IMR-90 (cell line): ENCODE measurements around the gene PNMA6F. TPM values are rescaled to one million over a fixed set of nuclear protein-coding genes. Genes with fewer than 3 reads are reported as not detected.
"Not testable (repeated sequence)": the region's sequence is repeated elsewhere in the genome, so short reads cannot be mapped to it uniquely, and the experiment has no call there.

Experiments
- ATAC-seq: fragments of 200-7000 bp; cut with Tn5 transposase; 2 replicates; pipeline ENCODE4 v1.9.1; 2020; ENCODE audit warnings: low read depth, mild to moderate bottlenecking, moderate library complexity
- BruUV-seq: library from RNA; stranded (reverse); fragments of 400-500 nt; replicated peaks from 2 replicates; lab custom pipeline; 2021; lab: Mats Ljungman, UMichigan
- CTCF ChIA-PET: fragments of 300-600 bp; formaldehyde crosslinking; extraction: SDS; loops from one replicate; lab custom pipeline; 2021; ENCODE audit warnings: antibody characterized with exemption; lab: Yijun Ruan, JAX
- POLR2A ChIA-PET: fragments of 300-600 bp; sonication (Branson Sonifier 250); formaldehyde crosslinking; loops from one replicate; lab custom pipeline; 2022; ENCODE audit warnings: antibody characterized with exemption; ENCODE audit not compliant: unreplicated experiment; lab: Charles Lee
- DNase-seq: peaks from one replicate; pipeline ENCODE4 v3.0.0; 2013
- H2AFZ ChIP-seq: replicated peaks from 2 replicates; pipeline ENCODE3; 2013; ENCODE audit warnings: low read length, mild to moderate bottlenecking; ENCODE audit not compliant: poor library complexity
- H2AK5ac ChIP-seq: 2 replicates; pipeline ENCODE4 v1.6.1; 2013; ENCODE audit warnings: low read depth, low read length, inconsistent platforms
- H2AK9ac ChIP-seq: replicated peaks from 2 replicates; pipeline ENCODE3; 2013; ENCODE audit warnings: mild to moderate bottlenecking, low read depth, low read length, moderate library complexity; ENCODE audit not compliant: poor library complexity
- H2BK120ac ChIP-seq: 2 replicates; pipeline ENCODE4 v1.6.1; 2013; ENCODE audit warnings: low read depth, low read length, inconsistent platforms
- H2BK15ac ChIP-seq: 3 replicates; pipeline ENCODE4 v1.6.1; 2013; ENCODE audit warnings: low read depth, low read length, inconsistent platforms
- H2BK20ac ChIP-seq: 2 replicates; pipeline ENCODE4 v1.6.1; 2013; ENCODE audit warnings: low read depth, mild to moderate bottlenecking, inconsistent platforms, low read length, moderate library complexity
- H2BK5ac ChIP-seq: 2 replicates; pipeline ENCODE4 v1.6.1; 2013; ENCODE audit warnings: mild to moderate bottlenecking, low read depth, low read length, inconsistent platforms; ENCODE audit not compliant: poor library complexity, severe bottlenecking
- H3K14ac ChIP-seq: replicated peaks from 2 replicates; pipeline ENCODE4 v1.6.1; 2013; ENCODE audit warnings: low read depth, low read length, inconsistent platforms
- H3K18ac ChIP-seq: 2 replicates; pipeline ENCODE4 v1.6.1; 2013; ENCODE audit warnings: low read depth, low read length, control low read depth
- H3K23ac ChIP-seq: 2 replicates; pipeline ENCODE4 v1.6.1; 2013; ENCODE audit warnings: low read depth, low read length, inconsistent platforms
- H3K27ac ChIP-seq: 2 replicates; pipeline ENCODE4 v1.5.1; 2013; ENCODE audit warnings: mild to moderate bottlenecking, control low read depth, low read length; ENCODE audit not compliant: insufficient read depth
- H3K27me3 ChIP-seq: 2 replicates; pipeline ENCODE4 v1.6.1; 2013; ENCODE audit warnings: low read length; ENCODE audit not compliant: control insufficient read depth, insufficient read depth
- H3K36me3 ChIP-seq: 2 replicates; pipeline ENCODE4 v1.6.1; 2013; ENCODE audit warnings: low read length, mixed read lengths; ENCODE audit not compliant: control insufficient read depth, insufficient read depth
- H3K4ac ChIP-seq: 2 replicates; pipeline ENCODE4 v1.6.1; 2013; ENCODE audit warnings: low read depth, low read length, inconsistent platforms
- H3K4me1 ChIP-seq: 2 replicates; pipeline ENCODE4 v1.6.1; 2013; ENCODE audit warnings: low read length, mixed read lengths; ENCODE audit not compliant: control insufficient read depth, insufficient read depth
- H3K4me2 ChIP-seq: 2 replicates; pipeline ENCODE4 v1.6.1; 2013; ENCODE audit warnings: low read depth, mild to moderate bottlenecking, control low read depth, low read length, moderate library complexity
- H3K4me3 ChIP-seq: 2 replicates; pipeline ENCODE4 v1.5.1; 2013; ENCODE audit warnings: low read depth, mild to moderate bottlenecking, control low read depth, low read length, moderate library complexity; ENCODE audit not compliant: insufficient read depth
- H3K56ac ChIP-seq: 2 replicates; pipeline ENCODE4 v1.6.1; 2013; ENCODE audit warnings: low read length, inconsistent platforms; ENCODE audit not compliant: insufficient read depth; ENCODE audit errors: extremely low read depth
- H3K79me1 ChIP-seq, 2 experiments: 2 replicates each; pipeline ENCODE4 v1.6.1; 2013; ENCODE audit warnings: low read length in 2 of 2, inconsistent platforms in 1 of 2, low read depth in 1 of 2
- H3K9ac ChIP-seq: 2 replicates; pipeline ENCODE4 v1.6.1; 2013; ENCODE audit warnings: low read depth, low read length, control low read depth
- H3K9me1 ChIP-seq: 2 replicates; pipeline ENCODE4 v1.6.1; 2013; ENCODE audit warnings: low read length, inconsistent platforms; ENCODE audit not compliant: insufficient read depth
- H3K9me3 ChIP-seq: 2 replicates; pipeline ENCODE4 v1.6.1; 2013; ENCODE audit warnings: low read length; ENCODE audit not compliant: control insufficient read depth, insufficient read depth
- H4K20me1 ChIP-seq: 2 replicates; pipeline ENCODE4 v1.6.1; 2013; ENCODE audit warnings: low read length, inconsistent platforms; ENCODE audit not compliant: insufficient read depth
- H4K5ac ChIP-seq: 2 replicates; pipeline ENCODE4 v1.6.1; 2013; ENCODE audit warnings: mild to moderate bottlenecking, low read depth, low read length, control low read depth
- H4K8ac ChIP-seq, 2 experiments: 2 replicates each; pipeline ENCODE4 v1.6.1; 2013; ENCODE audit warnings: low read depth in 2 of 2, low read length in 2 of 2, control low read depth in 1 of 2, inconsistent platforms in 1 of 2
- H4K91ac ChIP-seq: 2 replicates; pipeline ENCODE4 v1.6.1; 2013; ENCODE audit warnings: low read depth, low read length, inconsistent platforms; ENCODE audit not compliant: insufficient read depth
- WGBS, 2 experiments: methylation state at CpG; one replicate each; pipeline versions ENCODE4 v1.1.5 to v1.1.7; 2013; ENCODE audit warnings: missing lambda C conversion rate in 2 of 2; ENCODE audit not compliant: insufficient read length in 1 of 2; ENCODE audit errors: extremely low coverage in 2 of 2; 5-methylcytosine and 5-hydroxymethylcytosine counted together
- dilution Hi-C: fragments of 300-500 bp; cut with HindIII; formaldehyde crosslinking; loops from one replicate; pipeline ENCODE4 v1.14.3; 2018; ENCODE audit warnings: low sequenced_read_pairs; ENCODE audit not compliant: unreplicated experiment
- in situ Hi-C: fragments of 300-500 bp; cut with MboI; formaldehyde crosslinking; loops from 3 replicates; pipeline ENCODE4 v1.14.3; 2019; ENCODE audit warnings: low sequenced_read_pairs, inconsistent platforms, mixed read lengths
- intact Hi-C: fragments of 100-400 bp; cut with micrococcal nuclease; formaldehyde crosslinking; loops from 2 replicates; pipeline ENCODE4 v1.10.0; 2022
- polyA plus RNA-seq, 3 experiments: library from polyadenylated mRNA; depleted of rRNA; stranded (reverse); fragments of >200 nt; gene quantifications; 2 replicates each; pipeline ENCODE4 v1.2.3, GENCODE V29; 2012; ENCODE audit warnings: low replicate concordance in 1 of 3
- total RNA-seq: library from RNA; depleted of rRNA; stranded (reverse); fragments of >200 nt; gene quantifications from 2 replicates; pipeline ENCODE4 v1.2.3, GENCODE V29; 2012

Gene PNMA6F
- total and polyA plus RNA-seq, 2 of the 4 experiments (the other 2 are of a cell fraction) = not detected

DNA sequence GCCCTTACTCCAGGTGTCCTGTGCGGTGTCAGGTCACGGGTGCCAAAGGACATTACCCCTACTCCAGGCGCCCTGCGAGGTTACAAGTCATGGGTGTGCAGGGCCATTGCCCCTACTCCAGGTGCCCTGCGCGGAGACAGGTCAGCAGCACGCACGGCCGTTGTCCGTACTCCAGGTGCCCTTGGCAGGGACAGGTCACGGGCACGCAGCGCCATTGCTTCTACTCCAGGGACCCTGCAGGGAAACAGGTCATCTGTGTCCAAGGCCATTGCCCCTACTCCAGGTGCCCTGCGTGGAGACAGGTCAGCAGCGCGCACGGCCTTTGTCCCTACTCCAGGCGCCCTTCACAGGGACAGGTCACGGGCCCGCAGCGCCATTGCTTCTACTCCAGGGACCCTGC, 49.0 kb downstream of the PNMA6F start:
- H4K8ac ChIP-seq, H4K20me1 ChIP-seq, H3K4me3 ChIP-seq, H3K14ac ChIP-seq, H2BK15ac ChIP-seq, H3K9me3 ChIP-seq, H3K9ac ChIP-seq, H3K79me1 ChIP-seq, dilution Hi-C loops, H3K27ac ChIP-seq, H4K5ac ChIP-seq, H2BK5ac ChIP-seq, H3K36me3 ChIP-seq, H2AK9ac ChIP-seq, H3K23ac ChIP-seq, H3K9me1 ChIP-seq, BruUV-seq, in situ Hi-C loops, DNase-seq, CTCF ChIA-PET, H3K4me2 ChIP-seq, H2BK20ac ChIP-seq, H3K56ac ChIP-seq, intact Hi-C loops, ATAC-seq, POLR2A ChIA-PET, H3K4ac ChIP-seq, H2AK5ac ChIP-seq, H4K91ac ChIP-seq, H2BK120ac ChIP-seq, H3K18ac ChIP-seq, H2AFZ ChIP-seq, H3K4me1 ChIP-seq, H3K27me3 ChIP-seq: not testable (repeated sequence)
- 100% methylated on average over 3 of the region's 21 CpGs; no CpG with 5 or more reads in 1 of the 2 experiments for WGBS, 2 experiments

DNA sequence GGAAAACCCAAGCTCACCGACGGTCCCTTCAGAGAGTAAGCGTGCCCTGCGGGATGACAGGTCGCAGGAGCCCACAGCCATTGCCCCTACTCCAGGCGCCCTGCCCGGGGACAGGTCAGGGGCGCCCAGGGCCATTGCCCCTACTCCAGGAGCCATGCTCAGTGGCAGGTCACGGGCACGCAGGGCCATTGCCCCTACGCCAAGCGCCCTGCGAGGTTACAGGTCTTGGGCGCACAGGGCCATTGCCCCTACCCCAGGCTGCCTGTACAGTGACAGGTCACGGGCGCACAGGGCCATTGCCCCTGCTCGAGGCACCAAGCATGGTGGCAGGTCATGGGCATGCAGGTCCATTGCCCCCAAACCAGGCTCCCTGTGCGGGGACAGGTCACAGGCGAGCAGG, 49.5 kb downstream of the PNMA6F start:
- H3K23ac ChIP-seq, H3K18ac ChIP-seq, H2BK5ac ChIP-seq, H3K79me1 ChIP-seq, H3K14ac ChIP-seq, H4K91ac ChIP-seq, H3K9ac ChIP-seq, BruUV-seq, H2BK20ac ChIP-seq, H3K36me3 ChIP-seq, H3K27ac ChIP-seq, ATAC-seq, H3K27me3 ChIP-seq, H3K4ac ChIP-seq, dilution Hi-C loops, H3K9me1 ChIP-seq, H4K5ac ChIP-seq, intact Hi-C loops, H2BK120ac ChIP-seq, H3K9me3 ChIP-seq, H3K4me1 ChIP-seq, H3K4me2 ChIP-seq, H2AFZ ChIP-seq, H3K4me3 ChIP-seq, CTCF ChIA-PET, in situ Hi-C loops, H2AK5ac ChIP-seq, DNase-seq, POLR2A ChIA-PET, H3K56ac ChIP-seq, H4K8ac ChIP-seq, H2AK9ac ChIP-seq, H2BK15ac ChIP-seq, H4K20me1 ChIP-seq: not testable (repeated sequence)
- no CpG with 5 or more reads among the region's 19 CpGs for WGBS, 2 experiments
